Vagina (tissue), 2 donors: ENCODE results near the gene KIF1B. TPM values are rescaled to one million over a fixed set of nuclear protein-coding genes. Genes with fewer than 3 reads are reported as not detected.

Source experiments
- DNase-seq, 2 donors: peaks; one replicate each; pipeline ENCODE4 v3.0.0-alpha.2; 2017; ENCODE audit errors: extremely low spot score in 2 of 2
- H3K27ac ChIP-seq: fragments of 200-600 bp; sonication (generic); one replicate; pipeline ENCODE4 v1.5.1; 2019
- H3K27me3 ChIP-seq: fragments of 200-600 bp; sonication (generic); one replicate; pipeline ENCODE4 v1.5.1; 2019
- H3K36me3 ChIP-seq, 2 donors: fragments of 200-600 bp; sonication (generic); one replicate each; pipeline ENCODE4 v1.5.1; 2017 to 2019
- H3K4me1 ChIP-seq: fragments of 200-600 bp; sonication (generic); one replicate; pipeline ENCODE4 v1.5.1; 2019
- H3K4me3 ChIP-seq, 2 donors: fragments of 200-600 bp; sonication (generic); 1 replicate in 1 of 2; 2 replicates in 1 of 2; pipeline ENCODE4 v1.5.1; 2016 to 2019
- H3K9me3 ChIP-seq: fragments of 200-600 bp; sonication (generic); one replicate; pipeline ENCODE4 v1.5.1; 2019
- POLR2A ChIP-seq, 2 donors: fragments of 450-650 bp; IDR thresholded peaks; one replicate each; pipeline ENCODE4 v1.6.1; 2017; ENCODE audit warnings: antibody characterized with exemption in 2 of 2, mild to moderate bottlenecking in 2 of 2, moderate library complexity in 2 of 2
- POLR2AphosphoS5 ChIP-seq, 2 donors: sonication (generic); formaldehyde crosslinking; IDR thresholded peaks; one replicate each; pipeline ENCODE4 v1.9.0; 2017; ENCODE audit warnings: antibody characterized with exemption in 2 of 2, mild to moderate bottlenecking in 2 of 2, low read depth in 1 of 2; ENCODE audit not compliant: insufficient read depth in 1 of 2
- intact Hi-C: fragments of 100-400 bp; cut with DNase I; formaldehyde crosslinking; loops from one replicate; pipeline ENCODE4 v1.15.1; 2023
- total RNA-seq: library from RNA; depleted of rRNA; stranded (reverse); fragments of >200 nt; gene quantifications from one replicate; pipeline ENCODE4 v1.2.3, GENCODE V29; 2016
- TF ChIP-seq, protein P1 (sequence below), 3 experiments: fragments of 450-650 bp in 2 of 3; fragments of 200-600 bp in 1 of 3; sonication (generic) in 1 of 3; IDR thresholded peaks; one replicate each; pipeline ENCODE4 v1.5.1; 2017 to 2019; ENCODE audit warnings: antibody characterized with exemption in 3 of 3, mild to moderate bottlenecking in 2 of 3, moderate library complexity in 2 of 3

The KIF1B gene
- total RNA-seq, 1 donor from 2014 or later, result 45.4 TPM

DNA sequence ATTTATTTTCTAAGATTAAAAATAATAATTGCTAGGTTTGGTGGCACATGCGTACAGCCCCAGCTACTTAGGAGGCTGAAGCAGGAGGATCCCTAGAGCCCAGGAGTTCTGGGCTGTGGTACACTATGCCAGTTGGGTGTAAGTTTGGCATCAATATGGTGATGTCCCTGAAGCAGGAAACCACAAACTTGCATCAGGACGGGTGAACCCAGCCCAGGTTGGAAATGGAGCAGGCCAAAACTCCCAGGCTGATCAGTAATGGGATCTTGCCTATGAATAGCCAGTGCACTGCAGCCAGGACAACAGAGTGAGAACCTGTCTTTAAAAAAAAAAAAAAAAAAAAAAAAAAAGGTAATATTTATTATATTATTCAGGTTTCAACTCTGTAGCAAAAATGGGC, 96.1 kb downstream of the KIF1B start:
- TF ChIP-seq, protein P1, sequence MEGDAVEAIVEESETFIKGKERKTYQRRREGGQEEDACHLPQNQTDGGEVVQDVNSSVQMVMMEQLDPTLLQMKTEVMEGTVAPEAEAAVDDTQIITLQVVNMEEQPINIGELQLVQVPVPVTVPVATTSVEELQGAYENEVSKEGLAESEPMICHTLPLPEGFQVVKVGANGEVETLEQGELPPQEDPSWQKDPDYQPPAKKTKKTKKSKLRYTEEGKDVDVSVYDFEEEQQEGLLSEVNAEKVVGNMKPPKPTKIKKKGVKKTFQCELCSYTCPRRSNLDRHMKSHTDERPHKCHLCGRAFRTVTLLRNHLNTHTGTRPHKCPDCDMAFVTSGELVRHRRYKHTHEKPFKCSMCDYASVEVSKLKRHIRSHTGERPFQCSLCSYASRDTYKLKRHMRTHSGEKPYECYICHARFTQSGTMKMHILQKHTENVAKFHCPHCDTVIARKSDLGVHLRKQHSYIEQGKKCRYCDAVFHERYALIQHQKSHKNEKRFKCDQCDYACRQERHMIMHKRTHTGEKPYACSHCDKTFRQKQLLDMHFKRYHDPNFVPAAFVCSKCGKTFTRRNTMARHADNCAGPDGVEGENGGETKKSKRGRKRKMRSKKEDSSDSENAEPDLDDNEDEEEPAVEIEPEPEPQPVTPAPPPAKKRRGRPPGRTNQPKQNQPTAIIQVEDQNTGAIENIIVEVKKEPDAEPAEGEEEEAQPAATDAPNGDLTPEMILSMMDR (IDR thresholded peaks at IDR 0.05), result no peak
- Histone ChIP-seq H3K27ac (no peak overlapping the region), H3K9me3 (no peaks in the 10 kb centered on the region), H3K27me3 (no peaks in the 10 kb centered on the region), H3K36me3 (peaks cover 0 to 17% of the 10 kb centered on the region in 2 donors), H3K4me1 (peaks cover 8% of the 10 kb centered on the region), H3K4me3 (no peak overlapping the region)
- intact Hi-C loops, result no loop called here
- no peak for DNase-seq

DNA sequence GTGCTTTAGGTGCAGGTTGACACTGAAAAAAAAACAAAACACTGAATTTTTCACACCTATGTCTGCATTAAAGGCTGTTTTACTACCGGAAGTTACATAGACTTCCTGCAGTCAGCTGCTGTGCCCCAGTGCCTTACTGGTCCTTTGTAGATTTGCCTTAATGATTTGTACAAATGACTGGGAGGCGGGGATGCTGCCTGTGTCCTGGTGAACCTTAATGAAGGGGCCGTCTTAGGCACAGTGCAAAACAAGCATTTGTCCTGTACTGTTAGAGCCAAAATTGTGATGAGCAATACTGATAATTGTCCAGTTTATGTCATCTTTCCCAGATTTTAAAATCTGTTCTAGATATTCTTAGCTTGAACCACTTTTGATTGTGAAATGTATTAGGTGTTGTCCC, 97.6 kb downstream of the KIF1B start:
- no peak for DNase-seq
- no peak overlapping the region for H3K4me3 ChIP-seq
- H3K27me3 ChIP-seq, result no peaks in the 10 kb centered on the region
- peaks cover 0 to 17% of the 10 kb centered on the region in 2 donors for H3K36me3 ChIP-seq
- no peaks in the 10 kb centered on the region for H3K9me3 ChIP-seq
- no peak overlapping the region for H3K27ac ChIP-seq
- intact Hi-C loops, result no loop called here
- peaks cover 8% of the 10 kb centered on the region for H3K4me1 ChIP-seq
- TF ChIP-seq POLR2A (IDR thresholded peaks at IDR 0.05) (no peak), POLR2AphosphoS5 (IDR thresholded peaks at IDR 0.05; ENCODE audit: insufficient read depth in 1 of 2, low read depth in 1 of 2) (no peak)
- TF ChIP-seq, protein P1 (IDR thresholded peaks at IDR 0.05), result no peak

DNA sequence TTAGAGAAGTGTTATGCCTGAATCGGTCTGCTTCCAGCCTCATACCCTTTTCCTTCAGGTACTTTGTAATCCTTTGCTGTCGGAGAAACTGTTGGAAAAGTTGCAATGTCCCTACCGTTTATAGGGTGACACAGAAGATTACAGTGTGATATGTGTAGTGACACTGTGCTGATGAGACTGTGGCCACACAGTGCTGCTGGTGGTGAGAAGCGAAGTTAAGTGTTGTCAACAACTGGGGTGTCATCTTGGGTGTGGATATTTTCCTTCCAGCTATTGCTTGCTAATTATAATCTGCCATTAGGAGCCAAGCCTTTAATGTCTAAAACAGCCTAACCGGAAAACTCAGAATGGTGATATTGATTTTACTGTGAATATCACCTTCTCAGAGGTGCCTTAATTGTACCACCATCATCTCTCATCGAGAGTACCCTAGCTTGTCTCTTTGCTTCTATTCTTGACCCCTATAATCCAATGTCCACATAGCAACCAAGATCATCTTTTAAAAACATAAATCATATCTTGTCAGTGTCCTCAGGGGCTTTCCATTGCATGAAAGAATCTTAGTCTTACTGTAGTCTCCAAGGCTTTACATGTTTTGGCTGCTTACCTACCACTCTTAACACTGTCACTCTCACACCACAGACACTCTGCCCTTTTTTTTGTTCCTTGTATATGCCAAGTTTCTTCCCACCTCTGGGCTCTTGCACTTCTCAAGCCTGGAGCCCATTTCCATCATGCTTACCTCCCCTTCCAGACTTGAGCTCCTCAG, 99.1 kb downstream of the KIF1B start:
- no peak for DNase-seq
- no peak overlapping the region for H3K27ac ChIP-seq
- TF ChIP-seq POLR2AphosphoS5 (IDR thresholded peaks at IDR 0.05; ENCODE audit: insufficient read depth in 1 of 2, low read depth in 1 of 2) (no peak), POLR2A (IDR thresholded peaks at IDR 0.05) (no peak)
- TF ChIP-seq, protein P1 (IDR thresholded peaks at IDR 0.05), result no peak
- no peaks in the 10 kb centered on the region for H3K9me3 ChIP-seq
- intact Hi-C loops, result no loop called here
- H3K27me3 ChIP-seq, result no peaks in the 10 kb centered on the region
- peaks cover 8% of the 10 kb centered on the region for H3K4me1 ChIP-seq
- no peak overlapping the region for H3K4me3 ChIP-seq
- peaks cover 0 to 4% of the 10 kb centered on the region in 2 donors for H3K36me3 ChIP-seq

DNA sequence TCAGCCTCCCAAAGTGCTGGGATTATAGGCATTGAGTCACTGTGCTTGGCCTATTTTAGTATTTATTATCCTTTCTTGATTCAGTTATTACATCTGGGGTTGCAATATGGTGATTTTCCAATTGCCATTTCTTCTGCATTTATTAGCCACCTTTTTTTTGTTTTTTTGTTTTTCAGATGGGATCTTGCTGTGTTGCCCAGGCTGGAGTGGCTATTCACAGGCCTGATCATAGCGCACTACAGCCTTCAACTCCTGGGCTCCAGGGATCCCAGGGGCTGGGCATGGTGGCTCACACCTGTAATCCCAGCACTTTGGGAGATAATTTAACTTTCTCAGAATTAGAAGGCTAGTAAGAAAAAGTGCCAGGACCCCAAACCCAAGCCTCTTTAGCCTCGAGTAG, 106.4 kb downstream of the KIF1B start:
- no peak for TF ChIP-seq POLR2AphosphoS5 (IDR thresholded peaks at IDR 0.05; ENCODE audit: insufficient read depth in 1 of 2, low read depth in 1 of 2)
- no peak for TF ChIP-seq POLR2A (IDR thresholded peaks at IDR 0.05)
- TF ChIP-seq, protein P1 (IDR thresholded peaks at IDR 0.05), result no peak
- no peaks in the 10 kb centered on the region for H3K4me1 ChIP-seq
- DNase-seq, result no peak
- H3K4me3 ChIP-seq, result no peak overlapping the region
- no peaks in the 10 kb centered on the region for H3K27me3 ChIP-seq
- no peaks in the 10 kb centered on the region for H3K9me3 ChIP-seq
- H3K36me3 ChIP-seq, result no peaks in the 10 kb centered on the region
- intact Hi-C loops, result no loop called here
- no peak overlapping the region for H3K27ac ChIP-seq

DNA sequence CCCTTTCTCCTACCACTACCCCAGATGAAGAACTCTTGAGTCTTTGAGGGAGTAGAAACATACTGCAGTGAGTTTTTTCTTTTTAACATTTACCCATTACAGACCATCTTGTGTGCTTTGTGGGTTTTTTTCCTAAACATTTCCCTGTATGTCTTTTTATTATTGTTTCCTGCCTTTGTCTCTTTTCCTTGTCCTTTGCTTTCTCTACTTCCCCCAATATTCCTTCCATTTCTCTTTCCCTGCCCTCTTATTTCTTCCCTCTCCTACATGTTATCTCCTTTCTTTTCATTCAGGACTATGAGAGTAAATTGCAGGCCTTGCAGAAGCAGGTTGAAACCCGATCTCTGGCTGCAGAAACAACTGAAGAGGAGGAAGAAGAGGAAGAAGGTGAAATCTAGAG, 109.4 kb downstream of the KIF1B start:
- Histone ChIP-seq H3K27ac (no peak overlapping the region), H3K4me1 (no peaks in the 10 kb centered on the region), H3K36me3 (peaks cover 0 to 5% of the 10 kb centered on the region in 2 donors), H3K4me3 (no peak overlapping the region), H3K27me3 (no peaks in the 10 kb centered on the region), H3K9me3 (no peaks in the 10 kb centered on the region)
- no peak for DNase-seq
- TF ChIP-seq POLR2A (IDR thresholded peaks at IDR 0.05) (no peak), POLR2AphosphoS5 (IDR thresholded peaks at IDR 0.05; ENCODE audit: insufficient read depth in 1 of 2, low read depth in 1 of 2) (no peak)
- TF ChIP-seq, protein P1 (IDR thresholded peaks at IDR 0.05), result no peak
- intact Hi-C loops, result no loop called here
